ENCODE data around the gene PAIP2.
"Not testable (repeated sequence)": the region's sequence is repeated elsewhere in the genome, so short reads cannot be mapped to it uniquely, and the experiment has no call there.

Gene PAIP2

GRCh38 chr5:139378941-139379361 is 37.3 kb downstream of the PAIP2 start:
- FAIRE-seq (no peak), DNase-seq (ENCODE audit: insufficient read length, low spot score) (no peak)
- no peak for TF ChIP-seq POLR2A (IDR thresholded peaks at IDR 0.05; ENCODE audit: low read depth, low read length)

GRCh38 chr5:139379626-139380449 is 38.2 kb downstream of the PAIP2 start:
- no peak for FAIRE-seq
- DNase-seq (ENCODE audit: insufficient read length, low spot score): no peak
- TF ChIP-seq POLR2A (IDR thresholded peaks at IDR 0.05; ENCODE audit: low read depth, low read length): no peak

- DNase-seq (ENCODE audit: insufficient read length, low spot score) (no peak), FAIRE-seq (no peak)
- TF ChIP-seq POLR2A (IDR thresholded peaks at IDR 0.05; ENCODE audit: low read depth, low read length): no peak
Measured at GRCh38 chr5:139381837-139382761, 40.4 kb downstream of the PAIP2 start.

- no peak for FAIRE-seq
- no peak for DNase-seq (ENCODE audit: insufficient read length, low spot score)
- TF ChIP-seq POLR2A (IDR thresholded peaks at IDR 0.05; ENCODE audit: low read depth, low read length): no peak
Measured at GRCh38 chr5:139382807-139383206, 41.2 kb downstream of the PAIP2 start.

- FAIRE-seq: no peak
- no peak for TF ChIP-seq POLR2A (IDR thresholded peaks at IDR 0.05; ENCODE audit: low read depth, low read length)
- no peak for DNase-seq (ENCODE audit: insufficient read length, low spot score)
Measured at GRCh38 chr5:139383275-139383992, 41.8 kb downstream of the PAIP2 start, which contains the start of gene SLC23A1. Gene SLC23A1 (minus strand): TSS chr5:139383297. CDS start chr5:139383253, 44 bp downstream.

- FAIRE-seq (no peak), DNase-seq (ENCODE audit: insufficient read length, low spot score) (no peak)
- no peak for TF ChIP-seq POLR2A (IDR thresholded peaks at IDR 0.05; ENCODE audit: low read depth, low read length)
Measured at GRCh38 chr5:139383993-139384590, 42.4 kb downstream of the PAIP2 start.

GRCh38 chr5:139384591-139385051 is 43.0 kb downstream of the PAIP2 start:
- FAIRE-seq: no peak
- DNase-seq (ENCODE audit: insufficient read length, low spot score): no peak
- no peak for TF ChIP-seq POLR2A (IDR thresholded peaks at IDR 0.05; ENCODE audit: low read depth, low read length)

GRCh38 chr5:139385061-139386049 is 43.7 kb downstream of the PAIP2 start:
- no peak for TF ChIP-seq POLR2A (IDR thresholded peaks at IDR 0.05; ENCODE audit: low read depth, low read length)
- DNase-seq (ENCODE audit: insufficient read length, low spot score) (no peak), FAIRE-seq (no peak)

GRCh38 chr5:139386050-139386438 is 44.4 kb downstream of the PAIP2 start:
- FAIRE-seq (no peak), DNase-seq (ENCODE audit: insufficient read length, low spot score) (no peak)
- TF ChIP-seq POLR2A (IDR thresholded peaks at IDR 0.05; ENCODE audit: low read depth, low read length): no peak

GRCh38 chr5:139386956-139387355 is 45.3 kb downstream of the PAIP2 start:
- DNase-seq (ENCODE audit: insufficient read length, low spot score); FAIRE-seq: not testable (repeated sequence)

GRCh38 chr5:139387611-139388197 is 46.0 kb downstream of the PAIP2 start:
- TF ChIP-seq POLR2A (IDR thresholded peaks at IDR 0.05; ENCODE audit: low read depth, low read length): no peak
- FAIRE-seq: no peak
- DNase-seq (ENCODE audit: insufficient read length, low spot score): no peak

Measured in H54 (cell line).